HG02571 (cell line): ENCODE measurements around the gene CD300C.
"Not testable (repeated sequence)": the region's sequence is repeated elsewhere in the genome, so short reads cannot be mapped to it uniquely, and the experiment has no call there.

Experiments used
- ATAC-seq: cut with Tn5 transposase; IDR thresholded peaks from one replicate; pipeline ENCODE4 v1.9.1; 2021; ENCODE audit warnings: mild to moderate bottlenecking, moderate library complexity; ENCODE audit not compliant: unreplicated experiment

CD300C gene

DNA sequence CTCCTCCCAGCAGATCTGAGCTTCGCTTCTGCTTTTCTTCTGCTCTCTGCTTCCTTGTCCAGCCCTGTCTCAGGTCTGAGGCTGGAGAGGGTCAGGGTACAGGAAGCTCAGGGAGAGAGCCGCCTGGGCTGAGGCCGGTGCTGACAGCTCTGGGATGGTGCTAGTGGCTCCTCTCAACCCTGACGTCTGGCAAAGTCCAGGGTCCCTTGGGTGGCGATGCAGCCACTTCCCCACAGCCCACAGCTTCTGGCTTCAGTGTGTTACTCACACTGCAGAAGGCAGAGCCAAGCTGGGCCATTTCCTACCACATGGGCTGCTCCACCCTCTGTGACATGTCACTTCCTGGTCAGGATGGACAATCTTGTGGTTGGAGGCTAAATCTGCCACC lies at the start of gene CD300C:
TSS of gene CD300C (minus strand) at position 273 of the 388 bp plus-strand sequence. CDS start 333 bp downstream, outside the sequence.
- ATAC-seq: no peak

GRCh38 chr17:74595037-74595750 lies 49.3 kb upstream of the CD300C start:
- ATAC-seq: no peak

DNA sequence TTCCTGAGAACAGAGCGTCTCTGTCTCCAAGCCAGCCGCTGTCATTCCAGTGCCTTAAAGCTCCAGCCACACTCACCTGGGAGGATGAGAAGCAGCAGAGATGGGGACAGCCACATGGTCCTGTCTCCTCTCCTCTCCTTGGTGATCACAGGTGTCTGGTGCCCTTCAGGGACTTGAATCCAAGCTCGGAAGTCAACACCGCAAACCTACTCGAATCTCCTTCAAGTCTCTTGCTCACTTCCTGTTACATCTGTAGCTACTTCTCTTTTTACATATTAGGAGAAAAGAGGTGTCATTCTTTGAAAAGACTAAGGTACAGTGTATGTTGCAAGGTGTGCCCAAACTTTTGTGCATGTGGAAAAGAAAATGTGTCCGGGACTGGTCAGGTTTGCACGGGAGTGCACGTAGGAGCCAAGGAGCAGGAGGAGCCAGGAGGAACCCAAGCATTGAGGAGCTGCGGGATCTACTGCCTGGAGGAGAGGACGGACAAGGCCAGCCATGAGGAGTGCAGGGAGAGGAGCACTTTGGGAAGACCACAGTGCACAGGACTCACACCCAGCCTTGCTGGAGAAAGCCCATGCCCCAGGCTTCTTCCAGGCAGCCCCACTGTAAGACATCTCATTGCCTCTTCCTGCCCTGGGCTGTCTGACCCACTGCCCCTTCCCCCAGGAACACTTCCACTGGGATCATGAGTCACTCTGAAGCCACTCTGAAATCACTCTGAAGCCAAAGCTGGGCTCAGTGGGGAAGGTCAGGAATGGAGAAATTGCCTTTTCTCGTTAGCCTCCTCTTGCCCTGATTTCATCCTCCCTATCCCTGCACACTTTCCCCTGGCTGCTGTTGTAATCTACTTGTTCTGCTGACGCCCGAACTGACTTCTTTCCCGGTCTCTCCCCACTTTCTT lies 46.4 kb upstream of the CD300C start, which contains the start of gene CD300LD:
TSS of gene CD300LD (minus strand) at position 197 of the 904 bp plus-strand sequence. CDS start at position 116, 81 bp downstream.
- no peak for ATAC-seq

DNA sequence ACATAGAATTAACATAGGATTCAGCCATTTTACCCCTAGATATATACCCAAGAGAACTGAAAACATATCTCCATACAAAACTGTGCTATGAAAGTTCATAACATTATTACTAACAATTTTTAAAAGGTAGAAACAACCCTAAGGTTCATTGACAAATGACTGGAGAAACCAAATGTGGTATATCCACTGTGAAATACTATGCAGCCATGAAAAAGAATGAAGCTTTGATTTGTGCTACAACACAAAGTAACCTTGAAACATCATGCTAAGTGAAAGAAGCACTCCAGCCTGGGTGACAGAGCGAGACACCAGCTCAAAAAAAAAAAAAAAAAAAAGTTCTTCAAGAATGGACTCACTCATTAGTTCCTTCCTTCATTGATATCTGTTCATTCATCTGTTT lies 45.6 kb upstream of the CD300C start:
- no peak for ATAC-seq

GRCh38 chr17:74585711-74586110 lies 39.8 kb upstream of the CD300C start:
- ATAC-seq: no peak

DNA sequence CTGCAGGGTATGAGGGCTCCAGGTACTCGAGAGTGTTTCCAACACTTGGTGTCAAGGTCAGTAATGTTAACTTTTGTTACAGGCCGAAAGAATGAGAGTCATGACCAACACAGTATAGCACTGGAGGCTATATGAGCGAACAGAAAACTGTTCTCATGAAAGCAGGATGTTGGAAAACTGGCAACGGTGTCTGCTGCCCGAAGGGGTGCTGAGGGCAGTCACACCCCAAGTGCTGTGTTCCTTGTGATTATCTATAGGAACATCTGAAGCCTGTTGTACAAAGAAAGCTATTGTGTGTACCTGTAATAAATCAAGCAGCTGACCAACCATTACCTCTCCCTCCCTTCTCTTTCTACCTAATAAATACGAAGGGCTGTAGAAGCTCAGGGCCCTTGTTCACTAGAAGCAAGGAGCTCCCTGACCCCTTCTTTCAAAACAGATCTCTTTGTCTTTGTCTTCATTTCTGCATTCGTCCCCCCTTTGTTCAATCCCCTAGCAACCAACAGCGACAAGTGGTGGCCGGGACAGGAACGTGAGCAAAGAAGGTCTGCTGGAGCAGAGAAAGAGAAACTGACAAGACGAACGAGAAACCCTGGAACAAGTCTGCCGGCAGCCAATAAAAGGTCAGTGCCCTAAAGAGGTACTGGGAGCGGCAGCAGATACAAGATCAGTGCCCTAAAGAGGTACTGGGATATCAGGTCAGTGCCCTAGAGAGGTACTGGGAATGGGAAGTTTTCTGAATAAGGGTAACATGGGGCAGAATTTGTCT lies 38.6 kb upstream of the CD300C start:
- ATAC-seq: no peak

- no peak for ATAC-seq
These were observed 36.7 kb upstream of the CD300C start for GRCh38 chr17:74582633-74583032.

- ATAC-seq: no peak
These were observed 34.0 kb upstream of the CD300C start for GRCh38 chr17:74579900-74580299.

DNA sequence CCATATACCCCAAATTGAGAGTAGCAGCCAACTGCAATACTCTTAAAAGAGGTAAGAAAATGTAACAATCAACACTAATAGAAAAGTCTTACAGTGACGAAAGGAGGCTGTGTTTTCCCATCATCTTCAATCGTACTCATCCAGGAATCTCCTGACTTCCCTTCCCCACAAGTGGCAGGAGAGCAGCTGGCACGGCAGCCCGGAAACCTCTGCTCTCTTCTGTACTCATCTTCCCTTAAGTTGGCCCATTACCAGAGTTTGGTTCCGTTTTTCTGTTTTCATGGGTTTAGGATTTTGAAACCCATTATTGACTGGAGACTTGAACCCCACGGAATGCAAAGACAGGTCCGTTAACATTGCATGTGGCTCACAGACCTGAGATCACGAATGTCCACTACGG lies 33.1 kb upstream of the CD300C start:
- no peak for ATAC-seq

GRCh38 chr17:74574489-74575142 lies 28.7 kb upstream of the CD300C start:
- no peak for ATAC-seq

GRCh38 chr17:74573635-74574034 lies 27.7 kb upstream of the CD300C start:
- ATAC-seq: not testable (repeated sequence)

- no peak for ATAC-seq
These were observed 27.3 kb upstream of the CD300C start for GRCh38 chr17:74573169-74573568.

DNA sequence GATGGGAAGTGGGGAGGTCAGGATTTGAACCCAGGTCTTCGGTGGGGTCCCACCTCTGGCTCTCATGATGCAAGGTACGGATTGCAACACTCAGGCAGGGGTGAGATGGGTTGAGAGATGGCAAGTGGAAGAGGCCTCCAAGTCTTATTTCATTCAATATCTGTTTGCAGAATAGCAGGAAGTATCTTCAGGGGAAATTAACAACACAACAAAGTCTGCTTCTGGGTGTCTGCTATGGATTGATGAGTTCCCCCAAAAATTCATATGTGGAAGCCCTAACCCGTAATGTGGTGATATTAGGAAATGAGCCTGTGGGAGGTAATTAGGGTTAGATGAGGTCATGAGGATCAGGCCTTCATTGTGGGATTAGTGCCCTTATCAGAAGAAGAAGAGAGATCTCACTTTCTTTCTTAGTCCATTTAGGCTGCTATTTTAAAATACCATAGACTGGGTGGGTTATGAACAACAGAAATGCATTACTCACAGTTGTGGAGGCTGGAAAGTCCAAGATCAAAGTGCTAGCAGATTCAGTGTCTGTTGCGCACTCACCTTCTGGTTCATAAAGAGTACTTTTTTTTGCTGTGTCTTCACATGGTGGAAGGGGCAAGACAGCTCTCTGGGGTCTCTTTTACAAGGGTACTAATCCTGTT lies 25.8 kb upstream of the CD300C start:
- ATAC-seq: no peak

- ATAC-seq: no peak
These were observed 23.4 kb upstream of the CD300C start for GRCh38 chr17:74569020-74570003.

DNA sequence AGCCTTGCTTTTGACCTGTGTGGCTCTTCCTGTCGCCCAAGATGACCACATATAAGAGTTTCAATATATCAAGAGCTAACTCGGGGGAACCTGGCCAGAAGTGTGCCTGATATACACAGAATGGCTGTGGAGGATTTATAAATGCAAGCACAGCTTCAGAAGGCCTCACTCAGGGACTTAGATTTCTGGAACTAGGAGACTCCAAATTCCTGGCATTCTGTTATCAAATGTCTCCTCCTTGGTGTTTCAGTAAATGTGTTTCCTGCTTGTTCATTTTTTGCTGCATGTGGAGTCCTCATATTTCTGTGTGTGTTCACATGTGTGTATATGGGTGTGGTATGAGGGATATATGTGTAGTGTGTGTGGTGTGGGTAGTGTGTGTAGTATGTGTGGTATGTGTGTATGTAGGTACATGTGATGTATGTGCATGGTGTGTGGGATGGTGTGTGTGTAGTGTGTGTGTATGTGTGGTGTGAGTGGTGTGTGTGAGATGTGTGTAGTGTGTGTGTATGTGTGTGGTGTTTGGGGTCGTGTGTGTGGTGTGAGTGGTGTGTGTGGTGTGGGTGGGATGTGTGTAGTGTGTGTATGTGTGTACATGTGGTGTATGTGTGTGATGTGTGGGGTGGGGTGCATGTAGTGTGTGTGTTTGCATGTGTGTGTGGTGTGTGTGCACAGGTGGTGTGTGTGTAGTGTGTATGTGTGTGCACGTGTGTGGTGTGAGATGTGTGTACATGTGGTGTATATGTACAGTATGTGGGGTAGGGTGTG lies 22.4 kb upstream of the CD300C start:
- ATAC-seq: no peak

DNA sequence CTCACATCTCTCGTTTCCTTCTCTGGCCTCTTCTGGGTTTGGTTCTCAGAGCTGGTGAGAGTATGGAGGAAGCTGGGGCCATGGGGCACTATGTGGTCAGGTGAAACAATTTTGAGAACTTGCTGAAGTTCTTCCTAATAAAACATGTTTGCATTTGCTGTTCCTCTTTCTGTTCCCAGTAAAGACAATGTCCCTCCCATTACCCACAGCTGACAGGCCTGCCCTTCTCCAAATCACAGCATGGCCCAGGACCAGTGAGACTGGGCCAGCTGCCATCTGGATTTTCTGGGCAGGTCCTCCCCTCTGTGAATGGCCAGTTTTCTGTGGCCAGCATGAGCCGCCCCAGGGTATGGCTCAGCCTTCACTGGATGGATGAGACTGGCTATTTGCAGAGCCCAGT lies 21.5 kb upstream of the CD300C start, which contains the start of gene CD300H:
TSS of gene CD300H (minus strand) at position 113 of the 400 bp plus-strand sequence.
- ATAC-seq: no peak

DNA sequence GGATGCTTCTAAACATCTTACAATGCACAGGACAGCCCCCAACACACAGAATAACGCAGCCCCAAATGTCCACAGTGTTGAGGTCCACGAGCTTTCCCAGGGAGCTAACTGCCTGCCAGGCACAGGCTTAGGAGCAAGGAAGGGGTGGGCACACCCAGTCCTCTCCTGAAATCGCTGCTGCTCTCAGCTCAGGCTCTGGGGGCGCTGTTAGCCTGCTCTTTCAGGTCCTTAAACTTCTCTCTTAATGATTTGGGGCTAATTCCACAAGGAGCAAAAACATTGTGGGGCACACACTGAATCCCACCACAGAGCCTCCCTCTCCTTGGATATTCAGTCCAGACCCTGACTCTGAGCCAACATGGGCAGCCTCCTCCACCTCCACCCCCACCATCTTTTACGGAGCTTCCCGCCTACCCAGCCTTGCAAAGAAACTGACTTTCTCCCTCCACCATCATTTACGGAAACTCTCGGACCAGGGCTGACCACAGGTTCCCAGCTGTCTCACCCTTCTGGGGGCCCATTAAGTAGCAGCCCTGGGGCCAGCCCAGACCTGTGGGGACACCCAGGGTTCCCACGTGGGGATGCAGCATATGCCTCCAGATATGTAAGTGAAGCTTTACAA lies 20.3 kb upstream of the CD300C start:
- ATAC-seq: no peak

- no peak for ATAC-seq
These were observed 19.2 kb upstream of the CD300C start for GRCh38 chr17:74565126-74565525.
